Activated naive CD8-positive, alpha-beta T cell treated with anti-CD3 and anti-CD28 coated beads, Interleukin-2, amount 50 U/mL, for 16 hours (primary cell): ENCODE results near the gene CACNG3.
"Not testable (repeated sequence)": the region's sequence is repeated elsewhere in the genome, so short reads cannot be mapped to it uniquely, and the experiment has no call there.

Experiments
- DNase-seq: peaks from one replicate; pipeline ENCODE4 v3.0.0-alpha.2; 2020; ENCODE audit warnings: low read depth, low spot score

The CACNG3 gene

GRCh38 chr16:24279982-24280515 lies 23.9 kb downstream of the CACNG3 start:
- no peak for DNase-seq

- no peak for DNase-seq
Measured at GRCh38 chr16:24281466-24281865, 25.3 kb downstream of the CACNG3 start.

- DNase-seq, result no peak
Measured at GRCh38 chr16:24282141-24282540, 26.0 kb downstream of the CACNG3 start.

- DNase-seq, result no peak
Measured at GRCh38 chr16:24286741-24287405, 30.7 kb downstream of the CACNG3 start.

GRCh38 chr16:24288516-24288915 lies 32.4 kb downstream of the CACNG3 start:
- DNase-seq, result no peak

- no peak for DNase-seq
Measured at GRCh38 chr16:24289166-24289700, 33.1 kb downstream of the CACNG3 start.

GRCh38 chr16:24291932-24292331 lies 35.8 kb downstream of the CACNG3 start:
- DNase-seq, result no peak

- DNase-seq, result no peak
Measured at GRCh38 chr16:24294131-24294530, 38.0 kb downstream of the CACNG3 start.

- DNase-seq, result no peak
Measured at GRCh38 chr16:24297375-24297774, 41.2 kb downstream of the CACNG3 start.

- DNase-seq, result no peak
Measured at GRCh38 chr16:24298548-24299167, 42.5 kb downstream of the CACNG3 start.

GRCh38 chr16:24300750-24301149 lies 44.6 kb downstream of the CACNG3 start:
- not testable (repeated sequence) for DNase-seq

- DNase-seq, result no peak
Measured at GRCh38 chr16:24302636-24303035, 46.5 kb downstream of the CACNG3 start.

GRCh38 chr16:24308200-24308599 lies 52.1 kb downstream of the CACNG3 start:
- DNase-seq, result no peak

- no peak for DNase-seq
Measured at GRCh38 chr16:24309258-24310142, 53.4 kb downstream of the CACNG3 start.

- no peak for DNase-seq
Measured at GRCh38 chr16:24315343-24315742, 59.2 kb downstream of the CACNG3 start.

- DNase-seq, result no peak
Measured at GRCh38 chr16:24318680-24319079, 62.5 kb downstream of the CACNG3 start.

GRCh38 chr16:24319126-24319814 lies 63.1 kb downstream of the CACNG3 start:
- DNase-seq, result no peak

- no peak for DNase-seq
Measured at GRCh38 chr16:24322106-24322505, 66.0 kb downstream of the CACNG3 start.

GRCh38 chr16:24324421-24324820 lies 68.3 kb downstream of the CACNG3 start:
- DNase-seq, result no peak

- no peak for DNase-seq
Measured at GRCh38 chr16:24328835-24329452, 72.8 kb downstream of the CACNG3 start.

- no peak for DNase-seq
Measured at GRCh38 chr16:24332178-24332577, 76.0 kb downstream of the CACNG3 start.
